Activated effector memory CD4-positive, alpha-beta T cell treated with anti-CD3 and anti-CD28 coated beads, Interleukin-2, amount 50 U/mL, for 16 hours (primary cell): Measurements from ENCODE around the gene LIPK.
"Not testable (repeated sequence)": the region's sequence is repeated elsewhere in the genome, so short reads cannot be mapped to it uniquely, and the experiment has no call there.

Source experiments
- DNase-seq: peaks from one replicate; pipeline ENCODE4 v3.0.0-alpha.2; 2020

Gene LIPK, protein sequence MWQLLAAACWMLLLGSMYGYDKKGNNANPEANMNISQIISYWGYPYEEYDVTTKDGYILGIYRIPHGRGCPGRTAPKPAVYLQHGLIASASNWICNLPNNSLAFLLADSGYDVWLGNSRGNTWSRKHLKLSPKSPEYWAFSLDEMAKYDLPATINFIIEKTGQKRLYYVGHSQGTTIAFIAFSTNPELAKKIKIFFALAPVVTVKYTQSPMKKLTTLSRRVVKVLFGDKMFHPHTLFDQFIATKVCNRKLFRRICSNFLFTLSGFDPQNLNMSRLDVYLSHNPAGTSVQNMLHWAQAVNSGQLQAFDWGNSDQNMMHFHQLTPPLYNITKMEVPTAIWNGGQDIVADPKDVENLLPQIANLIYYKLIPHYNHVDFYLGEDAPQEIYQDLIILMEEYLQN

DNA sequence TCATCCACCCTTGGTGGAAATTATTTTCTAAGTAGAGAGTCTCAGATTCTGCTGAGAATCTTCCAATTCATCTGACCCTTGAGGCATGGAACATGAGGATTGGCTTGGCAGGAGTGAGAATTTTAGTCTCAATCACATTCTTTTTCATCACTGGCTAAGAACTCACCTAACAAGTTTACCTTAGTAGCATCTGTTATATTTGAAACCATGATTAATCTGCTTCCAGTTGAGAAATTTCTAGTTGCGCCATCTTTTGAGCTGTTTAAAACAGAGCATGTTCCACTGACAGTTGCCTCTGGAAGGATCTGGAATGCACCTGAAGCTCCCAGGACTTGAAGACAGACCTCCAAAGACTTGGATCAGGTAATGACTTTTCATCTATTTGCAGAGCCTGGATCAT lies at the start of gene LIPK:
LIPK (plus strand) TSS at position 292 of the 400 bp plus-strand sequence. CDS start 18,295 bp downstream, outside the sequence.
- DNase-seq, result no peak

DNA sequence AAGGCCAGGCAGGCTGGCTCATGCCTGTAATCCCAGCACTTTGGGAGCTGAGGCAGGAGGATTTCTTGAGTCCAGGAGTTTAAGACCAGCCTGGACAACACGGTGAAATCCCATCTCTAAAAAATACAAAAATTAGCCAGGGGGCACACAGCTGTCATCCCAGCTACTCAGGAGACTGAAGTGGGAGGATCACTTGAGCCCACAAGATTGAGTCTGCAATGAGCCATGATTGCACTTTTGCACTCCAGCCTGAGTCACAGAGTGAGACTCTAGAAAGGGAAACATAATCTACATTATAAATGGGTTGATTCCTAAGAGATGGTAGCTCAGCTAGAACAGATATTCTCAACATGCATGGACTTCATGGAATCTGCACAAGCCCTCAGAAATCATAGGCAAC lies 48.1 kb upstream of the LIPK start:
- no peak for DNase-seq

DNA sequence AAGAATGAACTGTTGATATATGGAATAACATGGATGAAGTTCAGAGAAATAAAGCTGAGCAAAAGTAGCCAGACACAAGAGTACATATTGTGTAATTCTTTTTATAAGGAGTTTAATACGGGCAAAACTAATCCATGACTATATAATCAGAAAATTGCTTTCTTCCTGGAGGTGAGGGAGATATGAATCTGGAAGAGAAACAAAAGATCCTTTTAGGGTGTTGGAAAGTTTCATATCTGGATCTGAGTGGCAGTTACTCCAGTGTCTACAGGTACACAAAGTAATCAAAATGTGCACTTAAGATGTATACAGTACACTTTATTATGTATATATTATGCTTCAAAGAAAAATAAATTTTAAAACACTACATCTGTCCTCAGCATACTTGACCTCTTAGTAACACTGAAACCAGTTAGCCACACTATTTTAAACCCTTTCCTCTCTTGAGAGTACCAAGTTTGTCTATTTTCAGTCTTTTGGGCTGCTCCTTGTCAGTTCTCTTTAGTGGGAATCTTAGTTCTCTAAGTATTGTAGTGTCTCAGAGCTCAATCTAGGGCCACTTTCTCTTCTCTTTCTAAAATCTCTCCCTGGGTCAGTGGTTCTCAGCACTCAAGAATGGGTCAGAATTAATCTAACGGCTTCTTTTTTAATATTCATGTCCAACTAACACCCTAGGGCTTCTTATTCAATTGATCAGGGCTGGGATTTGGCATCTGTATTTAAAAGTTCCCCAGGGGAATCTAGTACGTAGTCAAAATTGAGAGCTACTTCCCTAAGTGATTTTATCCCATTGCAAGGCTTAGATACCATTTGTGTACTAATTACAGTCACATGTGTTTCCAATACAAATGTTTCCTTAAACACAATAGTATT lies 46.1 kb upstream of the LIPK start:
- DNase-seq, result no peak

DNA sequence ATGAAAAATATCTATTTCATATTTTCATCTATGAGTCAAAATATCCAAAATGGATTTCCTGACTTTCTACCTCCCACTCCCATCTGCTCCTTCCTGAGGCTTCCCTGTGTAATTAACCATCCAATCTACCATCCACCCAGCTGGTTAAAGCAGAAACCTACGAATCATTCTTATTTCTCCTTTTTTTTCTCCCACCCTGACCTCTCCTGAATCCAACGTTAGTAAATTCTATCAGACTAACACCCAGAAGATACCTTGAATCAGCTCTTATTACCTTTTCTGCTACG lies 45.5 kb upstream of the LIPK start:
- no peak for DNase-seq

DNA sequence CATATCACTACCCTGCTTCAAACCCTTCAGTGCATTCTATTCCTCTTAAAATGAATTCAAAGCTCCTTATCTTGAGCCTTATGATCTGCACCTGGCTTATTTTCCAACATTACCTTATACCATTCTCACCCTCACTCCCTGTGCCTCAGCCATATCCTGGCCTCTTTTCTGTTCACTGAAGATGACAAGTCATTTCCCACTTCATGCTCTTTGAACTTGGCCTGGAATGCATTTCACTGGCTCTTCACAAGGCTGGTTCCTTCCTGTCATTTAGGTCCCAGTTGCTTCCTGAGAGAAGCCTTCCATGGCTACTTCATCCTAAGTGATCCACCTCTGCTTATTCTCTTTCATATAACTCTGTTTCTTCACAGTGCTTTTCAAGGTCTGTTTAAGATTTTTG lies 45.0 kb upstream of the LIPK start:
- no peak for DNase-seq

DNA sequence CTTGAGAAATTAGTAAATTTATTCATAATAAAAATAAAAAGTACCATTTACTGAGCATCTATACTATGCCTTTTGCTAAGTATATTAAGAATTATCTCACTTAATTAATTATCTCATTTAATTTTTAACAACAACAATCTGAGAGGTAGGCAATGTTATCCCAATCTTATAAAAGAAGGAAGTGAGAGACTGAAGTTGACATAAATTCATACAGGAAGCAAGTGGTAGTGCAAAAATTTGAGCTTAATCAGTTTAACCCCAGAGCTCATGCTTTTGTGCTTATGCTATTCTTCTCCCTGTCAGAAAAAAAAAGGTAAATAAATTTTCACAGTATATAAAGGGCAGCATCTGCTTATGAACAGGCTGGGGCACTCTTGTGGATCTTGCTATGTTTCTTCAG lies 44.5 kb upstream of the LIPK start:
- no peak for DNase-seq

DNA sequence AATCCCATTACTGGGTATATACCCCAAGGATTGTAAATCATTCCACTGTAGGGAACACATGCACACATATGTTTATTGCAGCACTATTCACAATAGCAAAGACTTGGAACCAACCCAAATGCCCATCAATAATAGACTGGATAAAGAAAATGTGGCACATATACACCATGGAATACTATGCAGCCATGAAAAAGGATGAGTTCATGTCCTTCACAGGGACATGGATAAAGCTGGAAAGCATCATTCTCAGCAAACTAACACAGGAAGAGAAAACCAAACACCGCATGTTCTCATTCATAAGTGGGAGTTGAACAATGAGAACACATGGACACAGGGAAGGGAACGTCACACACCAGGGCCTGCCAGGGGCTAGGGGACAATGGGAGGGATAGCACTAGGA lies 42.9 kb upstream of the LIPK start:
- not testable (repeated sequence) for DNase-seq

DNA sequence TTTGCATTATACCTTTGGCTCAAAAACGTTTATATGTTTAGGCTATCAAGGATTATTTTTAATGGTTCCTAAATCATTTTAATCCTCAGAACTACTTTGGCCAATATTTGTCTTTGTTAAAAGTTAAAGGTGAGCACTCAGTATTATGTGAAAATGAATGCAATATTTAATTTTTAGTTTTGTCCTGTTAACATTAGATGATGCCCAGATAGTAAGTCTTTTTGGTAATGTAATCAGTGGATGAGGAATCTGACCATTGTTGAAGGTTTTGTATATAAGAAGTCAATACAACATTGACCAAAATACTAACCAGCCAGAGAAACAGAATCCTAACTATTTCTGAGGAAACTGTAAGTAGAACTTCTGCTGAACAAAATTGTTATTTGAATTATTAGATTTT lies 41.9 kb upstream of the LIPK start, which contains the start of gene LIPF:
LIPF (plus strand) TSS at position 301 of the 400 bp plus-strand sequence. CDS start 2,856 bp downstream, outside the sequence.
- DNase-seq, result no peak

DNA sequence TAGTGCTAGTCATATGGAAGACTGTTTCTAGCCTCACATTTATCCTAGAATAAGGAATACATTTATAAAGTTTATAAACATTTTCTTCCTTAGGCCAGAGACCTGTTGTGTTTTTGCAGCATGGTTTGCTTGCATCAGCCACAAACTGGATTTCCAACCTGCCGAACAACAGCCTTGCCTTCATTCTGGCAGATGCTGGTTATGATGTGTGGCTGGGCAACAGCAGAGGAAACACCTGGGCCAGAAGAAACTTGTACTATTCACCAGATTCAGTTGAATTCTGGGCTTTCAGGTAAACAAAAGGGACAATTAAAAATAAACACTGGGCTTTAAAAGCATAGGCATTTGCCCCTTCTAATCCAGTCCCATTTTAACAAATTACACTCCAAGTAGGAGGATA lies 37.6 kb upstream of the LIPK start:
- DNase-seq, result no peak

DNA sequence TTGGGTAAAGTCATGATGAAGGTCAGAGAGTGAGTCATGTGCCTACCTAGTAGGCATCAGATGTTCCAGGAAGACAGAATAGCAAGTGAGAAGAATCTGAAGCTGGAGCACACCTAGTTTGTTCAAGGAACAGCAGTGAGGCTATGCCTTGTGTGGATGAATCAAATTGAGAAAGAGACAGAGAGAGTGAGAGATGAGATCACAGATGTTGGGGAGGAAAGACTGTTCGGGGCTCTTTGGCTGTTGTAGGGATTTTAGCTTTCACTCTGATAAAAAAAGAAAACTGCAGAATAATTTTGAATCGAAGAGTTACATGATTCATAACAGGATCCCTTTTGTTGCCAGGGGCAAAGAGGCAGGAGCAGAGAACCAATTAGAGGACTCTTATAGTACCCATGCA lies 35.6 kb upstream of the LIPK start:
- DNase-seq, result no peak

DNA sequence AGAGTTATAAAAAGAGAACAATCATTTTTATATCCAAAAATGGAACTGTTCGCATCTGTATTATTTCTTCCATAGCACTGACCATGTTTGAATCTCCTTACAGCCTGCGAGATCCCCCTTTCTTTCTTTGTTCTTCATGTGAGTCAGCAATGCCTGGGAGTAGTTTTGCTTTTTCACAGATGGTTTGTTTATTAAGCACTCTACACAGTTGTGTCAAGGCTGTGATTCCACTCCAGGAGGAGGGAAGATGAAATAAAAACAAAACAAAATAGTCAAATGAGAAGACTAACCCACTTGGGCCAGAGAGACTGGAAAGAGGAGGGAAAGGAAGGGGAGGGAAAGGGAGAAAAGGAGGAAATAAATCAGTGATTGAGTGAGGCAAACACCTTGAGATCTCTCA lies 34.0 kb upstream of the LIPK start:
- no peak for DNase-seq

DNA sequence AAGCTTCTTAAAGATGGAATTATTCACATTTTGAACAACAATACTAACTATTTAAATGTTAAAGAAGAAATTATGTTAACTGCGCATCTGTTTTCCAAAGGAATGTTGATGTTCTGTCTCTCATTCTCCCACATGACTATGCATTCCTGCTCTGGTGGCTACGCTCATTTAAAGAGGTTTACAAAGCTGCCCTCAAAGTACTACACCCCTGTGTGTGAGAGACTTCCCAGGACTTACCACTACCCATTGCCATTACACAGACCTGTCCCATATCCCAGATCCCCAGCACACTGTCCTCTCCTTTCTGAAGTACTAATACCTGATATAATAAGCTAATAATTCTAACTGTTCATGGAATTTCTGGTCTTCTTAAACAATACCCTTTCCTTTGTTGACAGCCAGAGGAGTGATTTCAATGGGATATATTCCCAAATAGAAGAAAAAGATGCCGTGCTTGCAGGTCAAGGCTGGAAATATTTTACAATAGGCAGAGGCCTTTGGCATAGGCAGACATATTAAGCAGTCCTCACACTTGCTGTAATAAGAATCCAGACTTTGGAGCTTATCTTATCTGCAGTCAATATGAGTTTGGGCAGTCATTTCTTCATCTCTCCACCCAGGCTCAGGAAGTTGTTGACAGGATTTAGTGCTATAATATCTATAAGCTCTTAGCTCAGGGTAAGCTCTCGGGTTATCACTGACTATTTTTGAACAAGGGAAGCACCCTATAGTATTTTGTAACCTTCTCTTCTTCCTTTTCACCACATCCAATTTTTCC lies 29.6 kb upstream of the LIPK start:
- no peak for DNase-seq

DNA sequence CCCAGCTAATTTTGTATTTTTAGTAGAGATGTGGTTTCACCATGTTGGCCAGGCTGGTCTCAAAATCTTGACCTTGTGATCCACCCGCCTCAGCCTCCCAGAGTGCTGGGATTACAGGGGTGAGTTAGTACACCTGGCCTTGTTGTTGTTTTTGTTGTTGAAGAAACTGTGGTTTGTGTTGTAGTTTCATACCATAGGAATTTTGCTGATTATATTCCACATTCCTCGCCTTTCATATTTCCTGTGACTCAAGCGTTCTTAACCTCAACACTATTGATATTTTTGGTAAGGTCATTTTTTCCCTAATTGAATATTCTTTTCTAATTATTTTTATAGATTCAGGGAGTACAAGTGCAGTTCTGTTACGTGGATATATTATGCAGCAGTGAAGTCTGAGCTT lies 25.1 kb upstream of the LIPK start:
- no peak for DNase-seq

DNA sequence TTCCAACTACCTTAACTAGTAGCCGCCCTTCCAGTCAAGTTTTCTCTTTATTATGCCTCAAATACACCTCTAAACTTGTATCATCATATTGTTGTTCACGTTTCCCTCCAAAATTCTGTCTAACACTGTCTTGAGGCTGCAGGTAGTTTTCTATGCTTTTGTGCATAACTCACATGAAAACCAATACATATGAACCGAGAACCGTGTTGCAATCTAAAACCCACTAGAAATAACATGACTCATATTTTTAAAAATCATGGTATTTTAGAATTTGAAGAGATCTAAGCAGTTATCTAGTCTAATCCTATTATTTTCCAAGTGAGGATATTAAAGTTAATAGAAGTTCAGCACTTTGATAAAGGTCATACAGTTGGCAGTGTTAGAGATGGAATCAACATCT lies 23.6 kb upstream of the LIPK start:
- DNase-seq, result no peak

DNA sequence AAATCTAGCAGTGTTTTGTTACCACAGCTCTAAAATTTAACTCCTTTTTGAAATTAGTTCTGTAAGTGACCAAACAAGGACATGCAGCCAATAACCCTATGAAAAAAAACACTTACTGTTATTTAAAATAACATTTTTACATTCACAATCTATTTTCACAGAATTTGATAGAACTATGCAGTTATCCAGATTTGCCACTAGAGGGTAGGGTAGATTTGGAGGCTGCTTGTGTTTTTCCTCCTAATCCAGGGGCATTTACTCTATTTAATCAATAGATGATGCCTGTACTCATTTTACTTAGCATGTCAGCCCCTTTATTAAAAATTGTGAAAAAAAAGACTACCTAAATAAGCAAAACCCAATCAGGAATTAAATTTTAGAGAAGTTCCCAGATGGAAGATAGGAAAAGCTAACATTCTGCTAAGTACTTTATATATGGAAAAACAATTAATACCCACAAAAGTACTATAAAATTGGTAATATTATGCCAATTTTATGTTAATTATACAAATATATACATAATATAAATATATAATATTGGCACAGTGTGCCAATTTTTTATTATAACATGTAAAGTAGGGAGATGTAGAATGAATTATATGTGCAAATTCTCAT lies 18.1 kb upstream of the LIPK start:
- DNase-seq, result no peak

DNA sequence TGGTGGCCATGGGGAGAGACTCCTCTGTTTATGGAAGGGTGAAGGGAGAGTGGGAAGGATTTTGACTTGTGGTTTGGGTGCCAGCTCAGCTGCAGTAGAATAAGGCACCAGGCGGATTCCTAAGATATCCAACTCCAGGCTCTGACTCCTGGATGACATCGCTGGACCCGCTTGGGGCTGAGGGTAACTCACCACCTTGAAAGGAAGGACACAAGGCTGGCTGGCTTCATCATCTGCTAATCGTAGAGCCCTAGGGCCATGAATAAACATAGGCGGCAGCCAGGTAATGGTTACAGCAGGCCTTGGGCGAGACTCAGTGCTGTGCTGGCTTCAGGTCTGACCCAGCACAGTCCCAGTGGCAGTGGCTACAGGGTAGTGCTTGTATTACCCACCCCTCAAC lies 16.7 kb upstream of the LIPK start:
- no peak for DNase-seq

DNA sequence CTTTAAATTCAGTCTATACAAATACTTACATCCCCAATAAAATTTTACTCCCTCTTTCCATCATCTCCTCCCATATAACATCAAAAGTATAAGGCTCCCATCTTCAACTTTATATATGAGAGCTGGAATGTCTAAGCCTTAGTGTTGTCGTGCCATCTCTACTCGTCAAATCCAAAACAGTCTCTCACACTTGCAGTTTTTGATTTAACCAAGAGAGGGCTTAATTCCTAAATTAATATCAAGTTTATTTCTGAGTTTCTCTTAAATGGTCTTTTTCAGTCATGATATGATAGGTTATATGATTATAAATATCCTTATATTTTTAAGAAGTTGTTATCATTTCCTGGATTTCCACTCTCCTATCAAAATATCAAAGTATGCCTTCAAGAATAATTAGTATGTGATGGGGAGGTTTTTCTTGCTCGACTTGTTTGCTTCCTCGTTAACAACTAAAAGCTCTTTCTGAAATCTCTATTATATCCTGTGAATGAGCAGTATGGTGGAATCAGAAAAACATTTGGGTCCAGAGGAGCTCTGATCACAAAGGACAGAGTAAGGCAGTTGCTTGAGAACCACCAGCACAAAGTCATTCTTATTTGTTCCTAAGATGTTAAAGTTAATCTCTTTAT lies 12.5 kb upstream of the LIPK start:
- no peak for DNase-seq

DNA sequence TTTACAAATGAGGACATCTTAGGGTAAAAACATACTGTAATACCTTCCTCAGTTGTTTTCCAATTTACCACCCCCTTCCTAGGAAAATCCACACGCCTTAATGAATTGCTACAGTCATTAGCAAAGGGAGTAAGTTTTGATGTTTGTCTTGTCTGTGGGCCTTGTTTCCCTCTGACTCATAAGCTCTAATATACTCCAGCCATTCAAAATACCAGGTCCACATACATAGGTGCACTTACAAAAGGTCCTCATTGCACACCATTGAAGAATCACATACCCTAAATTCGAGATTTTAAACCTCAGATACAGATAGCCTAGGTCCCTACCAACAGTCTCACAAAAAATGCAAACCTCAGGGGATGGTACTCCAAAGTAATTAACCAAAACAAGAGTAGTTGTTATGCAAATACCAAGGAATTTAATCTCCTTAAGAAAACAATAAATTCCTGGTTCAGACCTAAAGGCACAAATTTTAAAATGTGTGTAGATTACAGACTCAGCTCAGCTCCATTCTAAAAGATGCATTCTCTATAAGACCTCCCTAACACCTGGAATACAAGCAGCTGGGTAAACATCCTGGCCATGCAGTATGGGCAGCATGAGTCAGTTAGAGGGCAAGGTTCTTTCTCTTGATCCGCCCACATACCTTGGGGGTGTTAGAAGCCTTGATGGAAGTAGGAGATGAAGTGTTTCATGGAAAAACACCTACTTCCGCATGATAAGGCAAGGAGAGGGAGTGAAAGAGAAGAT lies 3.0 kb upstream of the LIPK start:
- DNase-seq, result no peak

DNA sequence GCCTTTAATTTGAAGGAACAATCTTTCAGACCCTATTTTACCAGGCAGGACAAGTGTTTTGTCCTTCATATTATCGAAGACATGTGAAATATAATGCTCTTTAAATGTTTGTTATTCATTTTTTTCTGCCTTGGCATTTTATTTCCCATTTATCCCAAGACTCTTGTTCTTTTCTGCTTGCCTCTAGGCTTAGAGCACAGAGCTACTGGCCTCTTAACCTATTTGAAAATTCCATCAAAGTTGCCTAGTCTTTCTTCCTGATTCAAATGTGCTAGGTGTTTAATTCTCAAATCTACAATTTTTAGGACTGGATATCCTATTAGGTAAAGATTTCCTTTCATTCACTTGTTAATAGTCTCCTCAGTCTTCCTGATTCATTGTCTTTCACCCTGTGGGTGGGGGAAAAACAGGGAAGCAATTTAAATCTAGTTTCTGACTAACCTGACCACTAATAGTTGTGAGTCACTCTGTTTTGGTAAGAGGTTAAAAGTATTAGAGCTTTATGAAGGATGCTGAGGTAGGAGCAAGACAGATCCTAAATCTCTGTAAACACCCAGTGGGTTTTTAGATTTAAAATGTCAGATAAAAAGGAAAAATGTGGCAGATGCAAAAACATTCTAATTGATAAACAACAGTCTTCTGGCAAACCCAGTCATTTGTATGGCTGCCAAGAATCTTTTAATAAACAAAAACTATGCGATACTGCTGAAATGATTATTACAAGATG lies 1.5 kb downstream of the LIPK start:
- no peak for DNase-seq

DNA sequence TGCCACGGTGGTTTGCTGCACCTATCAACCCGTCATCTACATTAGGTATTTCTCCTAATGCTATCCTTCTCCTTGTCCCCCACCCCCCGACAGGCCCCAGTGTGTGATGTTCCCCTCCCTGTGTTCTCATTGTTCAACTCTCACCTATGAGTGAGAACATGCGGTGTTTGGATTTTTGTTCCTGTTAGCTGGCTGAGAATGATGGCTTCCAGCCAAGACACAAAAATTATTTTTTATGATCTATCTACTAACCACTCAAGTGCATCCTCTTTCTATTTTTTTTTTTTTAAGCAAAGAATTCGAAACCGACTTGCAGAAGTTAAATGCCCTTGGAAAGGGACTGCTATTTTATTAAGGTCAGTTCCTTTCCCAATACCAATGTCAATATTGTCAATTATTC lies 3.3 kb downstream of the LIPK start:
- not testable (repeated sequence) for DNase-seq

DNA sequence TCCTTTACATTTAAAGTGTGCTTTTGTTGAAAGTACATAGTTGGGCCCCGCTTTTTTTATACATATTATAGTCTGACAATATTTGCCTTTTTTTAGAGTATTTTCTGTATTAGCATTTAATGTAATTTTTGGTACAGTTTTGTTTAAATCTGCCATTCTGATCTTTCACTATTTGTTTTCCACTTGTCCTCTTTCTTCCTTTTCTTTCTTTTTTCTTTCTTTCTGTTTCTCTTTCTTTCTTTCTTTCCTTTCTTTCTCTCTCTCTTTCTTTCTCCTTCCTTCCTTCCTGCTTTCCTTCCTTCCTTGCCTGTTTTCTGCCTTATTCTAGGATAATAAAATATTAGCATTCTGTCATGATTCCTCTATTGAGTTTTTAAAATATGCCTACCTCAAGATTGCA lies 9.5 kb downstream of the LIPK start:
- no peak for DNase-seq
